Stimulated activated CD4-positive, alpha-beta T cell treated with anti-CD3 and anti-CD28 coated beads, Interleukin-4, amount 100 ng/mL, for 48 hours (primary cell): ENCODE results near the gene TMEM131.

Source experiments
- DNase-seq, 2 donors: peaks; one replicate each; pipeline ENCODE4 v3.0.0-alpha.2; 2020; ENCODE audit warnings: low read depth in 2 of 2

TMEM131 gene

GRCh38 chr2:97707362-97708047 lies 288.2 kb downstream of the TMEM131 start:
- DNase-seq: no peak

GRCh38 chr2:97706708-97707345 lies 288.9 kb downstream of the TMEM131 start:
- DNase-seq: no peak
